Suprapubic skin (tissue), 4 donors: Measurements from ENCODE around the gene CCDC71L. TPM values are rescaled to one million over a fixed set of nuclear protein-coding genes. Genes with fewer than 3 reads are reported as not detected.
A peak's percentile ranks its signal among the peaks of the same experiment; 100 is the strongest.
"Not testable (repeated sequence)": the region's sequence is repeated elsewhere in the genome, so short reads cannot be mapped to it uniquely, and the experiment has no call there.

Experiments used
- DNase-seq, 2 donors: peaks; one replicate each; pipeline ENCODE4 v3.0.0-alpha.2; 2019; ENCODE audit warnings: low spot score in 2 of 2
- H3K27ac ChIP-seq: fragments of 200-600 bp; sonication (generic); one replicate; pipeline ENCODE4 v1.5.1; 2019
- H3K27me3 ChIP-seq: fragments of 200-600 bp; sonication (generic); one replicate; pipeline ENCODE4 v1.5.1; 2019
- H3K36me3 ChIP-seq: fragments of 200-600 bp; sonication (generic); one replicate; pipeline ENCODE4 v1.5.1; 2019
- H3K4me1 ChIP-seq: fragments of 200-600 bp; sonication (generic); one replicate; pipeline ENCODE4 v1.5.1; 2019
- H3K4me3 ChIP-seq: fragments of 200-600 bp; sonication (generic); one replicate; pipeline ENCODE4 v1.5.1; 2019; ENCODE audit warnings: mild to moderate bottlenecking
- H3K9me3 ChIP-seq: fragments of 200-600 bp; sonication (generic); one replicate; pipeline ENCODE4 v1.5.1; 2019
- CTCF ChIP-seq, 2 donors: fragments of 200-600 bp in 1 of 2; fragments of 450-650 bp in 1 of 2; sonication (generic) in 1 of 2; IDR thresholded peaks; one replicate each; pipeline ENCODE4 v1.5.1; 2016 to 2019; ENCODE audit warnings: antibody characterized with exemption in 2 of 2, mild to moderate bottlenecking in 1 of 2, moderate library complexity in 1 of 2
- EP300 ChIP-seq: sonication (generic); formaldehyde crosslinking; IDR thresholded peaks from one replicate; pipeline ENCODE4 v1.6.1; 2017; ENCODE audit warnings: antibody characterized with exemption
- POLR2A ChIP-seq, 2 donors: fragments of 450-650 bp; IDR thresholded peaks; one replicate each; pipeline ENCODE4 v1.6.1; 2017; ENCODE audit warnings: antibody characterized with exemption in 2 of 2, mild to moderate bottlenecking in 2 of 2, moderate library complexity in 2 of 2
- POLR2AphosphoS5 ChIP-seq, 3 donors: sonication (generic); formaldehyde crosslinking; IDR thresholded peaks; one replicate each; pipeline ENCODE4 v1.6.1; 2017; ENCODE audit warnings: antibody characterized with exemption in 3 of 3
- WGBS: methylation state at CpG from one replicate; pipeline ENCODE4 v1.1.5; 2018; 5-methylcytosine and 5-hydroxymethylcytosine counted together
- total RNA-seq, 4 donors: library from RNA; depleted of rRNA; stranded (reverse); fragments of >200 nt; gene quantifications; one replicate each; pipeline ENCODE4 v1.1.0, GENCODE V29; 2016

CCDC71L gene
- total RNA-seq, result 10 to 100 TPM in 2 of 4 donors, 1 to 10 TPM in 2; 7.8 to 18.2 (median 12.9) TPM

DNA sequence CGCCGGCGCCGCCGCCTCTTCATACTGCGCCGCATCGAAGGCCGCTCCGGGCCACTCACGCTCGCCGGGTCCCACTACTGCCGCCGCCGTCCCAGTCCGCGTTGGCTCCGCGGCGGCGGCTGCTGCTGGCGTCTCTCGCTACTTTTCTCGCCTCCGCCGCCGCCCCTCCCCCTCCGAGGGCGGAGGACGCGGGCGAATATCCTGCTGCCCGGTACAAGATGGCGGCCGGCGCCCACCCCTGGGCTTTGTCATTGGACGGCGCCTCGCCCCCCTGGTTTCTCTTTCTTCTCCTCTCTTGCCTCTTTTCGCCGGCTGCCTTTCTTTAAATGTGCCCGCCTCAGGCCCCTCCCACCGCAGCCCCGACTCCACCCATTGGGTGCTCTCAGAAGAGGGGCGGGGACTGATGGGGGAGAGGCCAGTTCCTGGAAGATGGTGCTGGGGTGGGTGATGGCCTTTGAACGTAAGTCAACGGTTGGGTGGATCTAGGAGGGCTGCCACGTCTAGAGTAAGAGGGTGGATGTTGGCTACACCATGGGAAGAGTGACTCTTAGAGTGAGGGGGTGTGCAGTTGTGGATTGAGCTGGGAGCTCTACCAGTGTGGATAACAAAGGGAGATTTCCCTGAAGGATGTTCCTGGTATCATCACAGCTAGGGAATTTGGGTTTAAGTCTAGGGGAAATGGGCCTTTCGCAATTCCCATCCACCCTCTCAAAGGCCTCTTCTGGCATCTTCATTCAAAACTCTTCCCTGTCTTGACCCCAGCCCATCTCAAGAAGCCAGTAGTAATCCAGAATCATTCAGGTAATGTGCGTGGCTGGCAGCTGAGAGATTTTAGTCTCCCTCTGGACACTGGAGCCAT, at the start of gene CCDC71L:
Gene CCDC71L, minus strand, starts transcription at position 297 of the 859 bp plus-strand sequence. Its CDS starts 262 bp downstream, at position 35.
- 5% methylated on average over 31 of the region's 51 CpGs for WGBS
- H3K36me3 ChIP-seq, result no peaks in the 10 kb centered on the region
- peaks cover 17% of the 10 kb centered on the region for H3K4me1 ChIP-seq
- H3K4me3 ChIP-seq, result peak within 1 kb of the TSS; percentile 86
- H3K9me3 ChIP-seq, result no peaks in the 10 kb centered on the region
- peak within 1 kb of the TSS; percentile 95 for H3K27ac ChIP-seq
- no peaks in the 10 kb centered on the region for H3K27me3 ChIP-seq
- TF ChIP-seq POLR2AphosphoS5 (IDR thresholded peaks at IDR 0.05), result peak in 1 of 3 donors; percentile 55
- no peak for TF ChIP-seq CTCF (IDR thresholded peaks at IDR 0.05)
- TF ChIP-seq POLR2A (IDR thresholded peaks at IDR 0.05), result peak in 1 of 2 donors; percentile 85
- peak; percentile 97 to 99 for DNase-seq

DNA sequence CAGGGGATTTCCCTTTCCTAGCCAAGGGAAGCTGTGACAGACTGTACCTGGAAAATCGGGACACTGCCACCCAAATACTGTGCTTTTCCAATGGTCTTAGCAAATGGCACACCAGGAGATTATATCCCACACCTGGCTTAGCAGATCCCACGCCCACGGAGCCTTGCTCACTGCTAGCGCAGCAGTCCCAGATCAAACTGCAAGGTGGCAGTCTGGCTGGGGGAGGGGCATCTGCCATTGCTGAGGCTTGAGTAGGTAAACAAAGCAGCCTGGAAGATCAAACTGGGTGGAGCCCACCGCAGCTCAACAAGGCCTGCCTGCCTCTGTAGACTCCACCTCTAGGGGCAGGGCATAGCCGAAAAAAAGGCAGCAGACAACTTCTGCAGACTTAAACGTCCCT, 48.6 kb upstream of the CCDC71L start:
- not testable (repeated sequence) for H3K4me1 ChIP-seq, H3K9me3 ChIP-seq, H3K4me3 ChIP-seq, H3K27ac ChIP-seq, H3K36me3 ChIP-seq, DNase-seq, H3K27me3 ChIP-seq
- 72% methylated on average over 5 of the region's 7 CpGs for WGBS

DNA sequence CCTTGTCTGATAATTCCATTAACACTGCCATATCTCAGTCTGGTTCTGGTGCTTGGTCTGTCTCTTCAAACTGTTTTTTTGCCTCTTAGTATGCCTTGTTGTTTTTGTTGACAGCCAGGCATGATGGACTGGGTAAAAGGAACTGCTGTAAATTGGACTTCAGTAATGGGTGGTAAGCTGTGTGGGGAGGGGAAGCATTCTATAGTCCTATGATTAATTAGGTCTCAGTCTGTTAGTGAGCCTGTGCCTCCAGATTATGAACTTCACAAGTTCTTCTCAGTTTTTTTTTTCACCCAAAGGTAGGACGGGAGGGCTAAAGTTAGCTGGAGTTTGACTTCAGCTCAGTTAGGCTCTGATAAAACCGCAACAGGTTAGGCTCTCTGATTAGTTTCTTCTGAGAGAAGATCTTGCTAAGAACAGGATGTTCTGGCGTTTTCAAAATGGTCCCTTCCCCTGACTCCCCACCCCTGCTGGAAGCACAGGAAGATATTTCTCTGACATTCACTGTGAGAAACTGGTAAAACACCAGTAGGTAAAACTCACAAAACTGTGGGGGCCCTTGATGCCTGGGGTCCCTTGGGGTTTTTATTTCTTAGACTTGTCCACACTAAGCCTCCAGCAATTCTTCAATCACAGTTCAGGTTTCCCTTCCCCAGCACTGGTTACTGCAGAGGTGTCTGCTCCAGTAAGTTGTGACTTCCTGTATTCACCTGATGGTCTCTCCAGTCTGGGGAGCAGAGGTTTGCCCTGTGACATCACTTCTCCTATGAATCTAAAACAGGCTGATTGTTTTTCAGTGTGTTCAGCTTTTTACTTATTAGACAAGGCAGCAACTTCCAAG, 43.3 kb upstream of the CCDC71L start:
- no peak for DNase-seq
- Histone ChIP-seq H3K4me3 (no peak overlapping the region), H3K9me3 (no peaks in the 10 kb centered on the region), H3K4me1 (no peaks in the 10 kb centered on the region), H3K27me3 (peaks cover 3% of the 10 kb centered on the region), H3K36me3 (no peaks in the 10 kb centered on the region), H3K27ac (no peak overlapping the region)
- WGBS, result 69% methylated on average over 3 of the region's 3 CpGs
- TF ChIP-seq CTCF (IDR thresholded peaks at IDR 0.05) (no peak), EP300 (no peak), POLR2A (IDR thresholded peaks at IDR 0.05) (no peak), POLR2AphosphoS5 (IDR thresholded peaks at IDR 0.05) (no peak)

DNA sequence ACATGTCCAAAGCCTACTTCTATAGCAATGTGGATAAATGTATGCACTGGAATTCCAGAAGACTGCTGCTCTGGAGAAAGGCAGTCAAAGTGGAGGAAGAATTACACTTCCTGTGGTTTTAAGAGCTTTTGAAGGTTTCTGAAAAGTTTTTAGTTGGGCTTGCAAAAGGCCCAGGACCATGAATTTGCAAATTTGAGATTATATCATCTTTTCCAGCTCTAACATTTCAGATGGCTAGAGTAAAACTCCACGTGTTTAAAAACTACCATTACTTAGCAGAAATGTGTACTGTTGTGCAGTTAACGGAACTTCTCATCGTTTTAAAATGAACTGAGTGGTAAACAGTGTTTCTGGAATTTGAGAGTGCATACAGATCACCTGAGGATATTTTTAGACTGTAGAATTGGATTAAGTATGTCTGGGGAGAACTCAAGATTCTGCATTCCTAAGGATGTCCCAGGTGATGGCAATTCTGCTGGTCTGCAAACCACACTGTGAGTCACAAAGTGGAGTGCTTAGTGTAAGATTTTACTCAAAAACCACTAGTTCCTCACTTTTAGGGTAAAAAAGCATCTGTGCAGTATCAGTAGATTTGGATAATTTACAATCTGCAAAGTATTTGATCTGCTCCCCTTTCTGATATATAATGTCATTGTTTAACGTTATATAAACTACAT, 32.9 kb upstream of the CCDC71L start:
- no peak overlapping the region for H3K27ac ChIP-seq
- no peaks in the 10 kb centered on the region for H3K4me1 ChIP-seq
- no peak for DNase-seq
- no peaks in the 10 kb centered on the region for H3K27me3 ChIP-seq
- 63% methylated on average over 4 of the region's 4 CpGs for WGBS
- H3K4me3 ChIP-seq, result no peak overlapping the region
- H3K36me3 ChIP-seq, result no peaks in the 10 kb centered on the region
- no peaks in the 10 kb centered on the region for H3K9me3 ChIP-seq
- TF ChIP-seq CTCF (IDR thresholded peaks at IDR 0.05), result no peak
- no peak for TF ChIP-seq POLR2AphosphoS5 (IDR thresholded peaks at IDR 0.05)
- no peak for TF ChIP-seq POLR2A (IDR thresholded peaks at IDR 0.05)
- TF ChIP-seq EP300, result no peak

DNA sequence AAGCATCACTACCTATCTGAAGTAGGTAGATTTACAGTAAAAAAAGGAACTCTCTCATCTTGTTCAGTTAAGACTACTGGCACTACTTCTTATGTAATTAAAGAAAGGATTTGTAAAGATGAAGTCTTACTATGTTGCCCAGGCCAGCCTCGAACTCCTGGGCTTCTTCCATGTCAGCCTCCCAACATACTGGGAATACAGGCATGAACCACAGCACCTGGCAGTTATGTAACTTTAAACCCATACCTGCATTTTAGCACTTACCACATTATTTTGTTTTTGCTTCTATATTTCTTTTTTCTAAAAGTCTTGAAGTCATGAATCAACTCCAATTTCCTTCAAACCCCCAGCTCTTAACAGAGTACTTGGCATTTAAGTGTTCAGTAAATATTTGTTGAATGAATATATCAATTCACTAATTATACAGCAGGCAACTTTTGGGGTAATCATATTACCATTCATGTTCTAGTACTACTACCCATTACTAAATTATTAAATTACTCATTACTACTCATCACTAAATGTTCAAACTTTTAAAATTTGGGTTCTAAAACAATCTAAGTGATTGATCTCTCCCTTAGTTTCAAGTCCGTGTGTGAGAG, 31.6 kb upstream of the CCDC71L start:
- Histone ChIP-seq H3K4me1 (no peaks in the 10 kb centered on the region), H3K4me3 (no peak overlapping the region), H3K36me3 (no peaks in the 10 kb centered on the region), H3K27ac (no peak overlapping the region), H3K27me3 (no peaks in the 10 kb centered on the region), H3K9me3 (no peaks in the 10 kb centered on the region)
- no peak for TF ChIP-seq POLR2A (IDR thresholded peaks at IDR 0.05)
- no peak for TF ChIP-seq POLR2AphosphoS5 (IDR thresholded peaks at IDR 0.05)
- TF ChIP-seq CTCF (IDR thresholded peaks at IDR 0.05), result no peak
- no peak for TF ChIP-seq EP300
- DNase-seq, result no peak
- 88% methylated on average over 2 of the region's 2 CpGs for WGBS

DNA sequence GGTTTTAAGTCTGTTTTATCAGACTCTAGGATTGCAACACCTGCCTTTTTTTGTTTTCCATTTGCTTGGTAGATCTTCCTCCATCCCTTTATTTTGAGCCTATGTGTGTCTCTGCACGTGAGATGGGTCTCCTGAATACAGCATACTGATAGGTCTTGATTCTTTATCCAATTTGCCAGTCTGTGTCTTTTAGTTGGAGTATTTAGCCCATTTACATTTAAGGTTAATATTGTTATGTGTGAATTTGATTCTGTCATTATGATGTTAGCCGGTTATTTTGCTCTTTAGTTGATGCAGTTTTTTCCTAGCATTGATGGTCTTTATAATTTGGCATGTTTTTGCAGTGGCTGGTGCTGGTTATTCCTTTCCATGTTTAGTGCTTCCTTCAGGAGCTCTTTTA, 27.2 kb upstream of the CCDC71L start:
- DNase-seq, H3K4me1 ChIP-seq, H3K27ac ChIP-seq, H3K36me3 ChIP-seq, H3K4me3 ChIP-seq, H3K9me3 ChIP-seq, H3K27me3 ChIP-seq: not testable (repeated sequence)
- 89% methylated on average over 2 of the region's 2 CpGs for WGBS
